AG09319 (cell line): Measurements from ENCODE around the gene PEX14.

Experiments
- DNase-seq: peaks from one replicate; pipeline ENCODE4 v3.0.0-alpha.2; 2010; ENCODE audit warnings: low read depth; ENCODE audit errors: extremely low read depth
- CTCF ChIP-seq: IDR thresholded peaks from 2 replicates; pipeline ENCODE4 v1.5.1; 2011; ENCODE audit warnings: low read depth, mild to moderate bottlenecking, inconsistent platforms, low read length, moderate library complexity

PEX14 gene

GRCh38 chr1:10489291-10490055 lies 14.7 kb downstream of the PEX14 start:
- DNase-seq, result no peak
- no peak for TF ChIP-seq CTCF

GRCh38 chr1:10490286-10490970 lies 15.7 kb downstream of the PEX14 start:
- TF ChIP-seq CTCF, result no peak
- no peak for DNase-seq

GRCh38 chr1:10494418-10494753 lies 19.6 kb downstream of the PEX14 start:
- TF ChIP-seq CTCF, result no peak
- DNase-seq, result no peak

- peak; percentile 92 for TF ChIP-seq CTCF
- no peak for DNase-seq
These were observed 20.2 kb downstream of the PEX14 start for GRCh38 chr1:10494754-10495474.

GRCh38 chr1:10495475-10495817 lies 20.7 kb downstream of the PEX14 start:
- TF ChIP-seq CTCF, result no peak
- DNase-seq, result no peak

- no peak for DNase-seq
- no peak for TF ChIP-seq CTCF
These were observed 21.2 kb downstream of the PEX14 start for GRCh38 chr1:10495952-10496351.

GRCh38 chr1:10497109-10497508 lies 22.4 kb downstream of the PEX14 start:
- no peak for DNase-seq
- no peak for TF ChIP-seq CTCF
